Esophagus squamous epithelium (tissue), 4 donors: ENCODE data around the gene UBE2L3.

Source experiments
- CTCF ChIP-seq, 6 experiments: fragments of 450-650 bp in 4 of 6; fragments of 200-600 bp in 2 of 6; sonication (generic) in 2 of 6; IDR thresholded peaks; one replicate each; pipeline ENCODE4 v1.5.1; 2016 to 2019; ENCODE audit warnings: antibody characterized with exemption in 6 of 6, mild to moderate bottlenecking in 4 of 6, moderate library complexity in 4 of 6
- POLR2A ChIP-seq, 4 donors: fragments of 450-650 bp; IDR thresholded peaks; one replicate each; pipeline ENCODE4 v1.6.1; 2017; ENCODE audit warnings: antibody characterized with exemption in 4 of 4, mild to moderate bottlenecking in 4 of 4, moderate library complexity in 3 of 4

- no peak for TF ChIP-seq CTCF (IDR thresholded peaks at IDR 0.05)
- TF ChIP-seq POLR2A (IDR thresholded peaks at IDR 0.05), result no peak
These were observed 35.1 kb downstream of the UBE2L3 start for GRCh38 chr22:21602579-21602978.
